Stomach (tissue), 9 donors: ENCODE data around the gene SMAP1. TPM values are rescaled to one million over a fixed set of nuclear protein-coding genes. Genes with fewer than 3 reads are reported as not detected.

ENCODE experiments used
- DNase-seq, 2 donors: peaks; one replicate each; pipeline versions ENCODE4 v3.0.0 to v3.0.0-alpha.2; 2013 to 2019
- H3K27ac ChIP-seq, 5 donors: fragments of 200-600 bp in 4 of 5; sonication (generic) in 4 of 5; one replicate each; pipeline ENCODE4 v1.5.1; 2013 to 2019; ENCODE audit warnings: mild to moderate bottlenecking in 1 of 5, moderate library complexity in 1 of 5
- H3K27me3 ChIP-seq, 3 donors: fragments of 200-600 bp; sonication (generic); one replicate each; pipeline ENCODE4 v1.5.1; 2017 to 2019; ENCODE audit warnings: mixed run types in 1 of 3
- H3K36me3 ChIP-seq, 4 donors: fragments of 200-600 bp; sonication (generic); 1 replicate in 3 of 4; 2 replicates in 1 of 4; pipeline ENCODE4 v1.5.1; 2016 to 2019
- H3K4me1 ChIP-seq, 4 donors: fragments of 200-600 bp; sonication (generic); one replicate each; pipeline ENCODE4 v1.5.1; 2016 to 2019
- H3K4me3 ChIP-seq, 4 donors: fragments of 200-600 bp; sonication (generic) in 3 of 4; one replicate each; pipeline ENCODE4 v1.5.1; 2016 to 2019; ENCODE audit warnings: mild to moderate bottlenecking in 1 of 4
- H3K9me3 ChIP-seq, 4 donors: fragments of 200-600 bp; sonication (generic); one replicate each; pipeline ENCODE4 v1.5.1; 2016 to 2019
- CTCF ChIP-seq, 7 experiments: fragments of 450-650 bp in 4 of 7; fragments of 200-600 bp in 3 of 7; sonication (generic) in 3 of 7; IDR thresholded peaks; one replicate each; pipeline ENCODE4 v1.5.1; 2016 to 2019; ENCODE audit warnings: antibody characterized with exemption in 7 of 7, control low read depth in 2 of 7, mild to moderate bottlenecking in 1 of 7
- EP300 ChIP-seq: sonication (generic); formaldehyde crosslinking; IDR thresholded peaks from one replicate; pipeline ENCODE4 v1.6.1; 2017; ENCODE audit warnings: antibody characterized with exemption
- POLR2A ChIP-seq, 4 donors: fragments of 450-650 bp; IDR thresholded peaks; one replicate each; pipeline ENCODE4 v1.6.1; 2016; ENCODE audit warnings: antibody characterized with exemption in 4 of 4, control low read depth in 2 of 4, mild to moderate bottlenecking in 1 of 4, moderate library complexity in 1 of 4
- POLR2AphosphoS5 ChIP-seq, 3 donors: sonication (generic); formaldehyde crosslinking; IDR thresholded peaks; one replicate each; pipeline ENCODE4 v1.6.1; 2016; ENCODE audit warnings: antibody characterized with exemption in 3 of 3
- WGBS, 5 donors: extraction: QIAGEN DNeasy Blood & Tissue Kit in 3 of 5; methylation state at CpG; one replicate each; pipeline versions ENCODE4 v1.1.5 to v1.1.7; 2013 to 2018; 5-methylcytosine and 5-hydroxymethylcytosine counted together
- intact Hi-C: fragments of 100-400 bp; cut with DNase I; formaldehyde crosslinking; loops from one replicate; pipeline ENCODE4 v1.15.1; 2023; ENCODE audit warnings: low total_unique reads
- polyA plus RNA-seq, 3 donors: library from polyadenylated mRNA; stranded (reverse); fragments of 200-250 nt; gene quantifications; one replicate each; pipeline ENCODE4 v1.2.3, GENCODE V29; 2013
- total RNA-seq, 5 donors: library from RNA; depleted of rRNA; stranded (reverse); fragments of >200 nt; gene quantifications; one replicate each; pipeline versions ENCODE4 v1.1.0 to v1.2.3, GENCODE V29; 2014 to 2016
- donor health status: healthy with polysubstance abuse.
- donor health status: Bipolar disorder and iron deficiency.
- donor health status: healthy.

SMAP1 gene
- total and polyA plus RNA-seq, 8 donors, result 13.4 to 65.3 (median 25.4) TPM

GRCh38 chr6:70717038-70717801 is 49.5 kb downstream of the SMAP1 start:
- intact Hi-C loops, result no loop called here
- TF ChIP-seq CTCF (IDR thresholded peaks at IDR 0.05) (no peak), POLR2A (IDR thresholded peaks at IDR 0.05) (no peak), EP300 (no peak), POLR2AphosphoS5 (IDR thresholded peaks at IDR 0.05) (no peak)
- H3K36me3 ChIP-seq, result no peaks in the 10 kb centered on the region
- H3K9me3 ChIP-seq, result peaks cover 0 to 20% (median 12%) of the 10 kb centered on the region in 4 donors
- WGBS, 5 donors, result 64 to 77% (median 75%) methylated on average over 5 of the region's 5 CpGs
- H3K27ac ChIP-seq, result no peak overlapping the region
- no peaks in the 10 kb centered on the region for H3K27me3 ChIP-seq
- DNase-seq, result peak in 1 of 2 donors; percentile 39
- H3K4me1 ChIP-seq, result peaks cover 0 to 14% (median 3%) of the 10 kb centered on the region in 4 donors
- no peak overlapping the region for H3K4me3 ChIP-seq

- 24 to 47% (median 42%) methylated on average over 2 of the region's 2 CpGs for WGBS, 5 donors
- Histone ChIP-seq H3K36me3 (no peaks in the 10 kb centered on the region), H3K27ac (no peak overlapping the region), H3K4me1 (peaks cover 0 to 26% (median 5%) of the 10 kb centered on the region in 4 donors), H3K4me3 (no peak overlapping the region), H3K9me3 (no peaks in the 10 kb centered on the region), H3K27me3 (no peaks in the 10 kb centered on the region)
- TF ChIP-seq CTCF (IDR thresholded peaks at IDR 0.05) (no peak), POLR2A (IDR thresholded peaks at IDR 0.05) (no peak), POLR2AphosphoS5 (IDR thresholded peaks at IDR 0.05) (no peak), EP300 (no peak)
- intact Hi-C loops, result no loop called here
- no peak for DNase-seq
Observed at GRCh38 chr6:70724524-70724923, 56.8 kb downstream of the SMAP1 start.

GRCh38 chr6:70725817-70726415 is 58.2 kb downstream of the SMAP1 start:
- TF ChIP-seq POLR2A (IDR thresholded peaks at IDR 0.05) (no peak), EP300 (no peak), CTCF (IDR thresholded peaks at IDR 0.05) (no peak), POLR2AphosphoS5 (IDR thresholded peaks at IDR 0.05) (no peak)
- 81 to 85% (median 84%) methylated on average over 3 of the region's 3 CpGs for WGBS, 5 donors

GRCh38 chr6:70734381-70734780 is 66.7 kb downstream of the SMAP1 start:
- Histone ChIP-seq H3K9me3 (no peaks in the 10 kb centered on the region), H3K36me3 (peaks cover 6 to 31% (median 17%) of the 10 kb centered on the region in 4 donors), H3K4me3 (no peak overlapping the region), H3K4me1 (peaks cover 0 to 18% (median 8%) of the 10 kb centered on the region in 4 donors), H3K27ac (no peak overlapping the region), H3K27me3 (no peaks in the 10 kb centered on the region)
- intact Hi-C loops, result no loop called here
- TF ChIP-seq CTCF (IDR thresholded peaks at IDR 0.05) (no peak), POLR2AphosphoS5 (IDR thresholded peaks at IDR 0.05) (no peak), POLR2A (IDR thresholded peaks at IDR 0.05) (no peak), EP300 (no peak)
- 95 to 99% (median 96%) methylated on average over 10 of the region's 10 CpGs for WGBS, 5 donors
- DNase-seq, result no peak

More at GRCh38 chr6:70725817-70726415, 58.2 kb downstream of the SMAP1 start:
- no peaks in the 10 kb centered on the region for H3K36me3 ChIP-seq
- H3K4me3 ChIP-seq, result no peak overlapping the region
- peaks cover 0 to 40% (median 12%) of the 10 kb centered on the region in 4 donors for H3K4me1 ChIP-seq
- H3K27me3 ChIP-seq, result no peaks in the 10 kb centered on the region
- intact Hi-C loops, result no loop called here
- no peak overlapping the region for H3K27ac ChIP-seq
- H3K9me3 ChIP-seq, result no peaks in the 10 kb centered on the region
- no peak for DNase-seq
